HepG2 (cell line): ENCODE results near the gene CDC37L1. TPM values are rescaled to one million over a fixed set of nuclear protein-coding genes. Genes with fewer than 3 reads are reported as not detected.

ENCODE experiments used
- CHD2 ChIP-seq: IDR thresholded peaks from 2 replicates; pipeline ENCODE4 v1.6.1; 2011; ENCODE audit warnings: low read depth, low read length, improper control_type of control experiment
- DR1 ChIP-seq: sonication (generic); formaldehyde crosslinking; IDR thresholded peaks from 2 replicates; pipeline ENCODE4 v1.8.0; 2021; ENCODE audit warnings: mild to moderate bottlenecking, missing genetic modification reagents, inconsistent platforms
- FIP1L1 ChIP-seq: fragments of 200-400 bp; formaldehyde crosslinking; IDR thresholded peaks from 2 replicates; pipeline ENCODE4 v1.6.1; 2018; ENCODE audit warnings: low read depth, mild to moderate bottlenecking, low read length, moderate library complexity, borderline replicate concordance; ENCODE audit not compliant: insufficient read depth
- HOXA3 ChIP-seq: sonication (generic); formaldehyde crosslinking; IDR thresholded peaks from 2 replicates; pipeline ENCODE4 v1.5.0; 2020; ENCODE audit warnings: missing genetic modification reagents
- KLF13 ChIP-seq: sonication (generic); formaldehyde crosslinking; IDR thresholded peaks from 2 replicates; pipeline ENCODE4 v1.4.0; 2020; ENCODE audit warnings: mild to moderate bottlenecking, missing genetic modification reagents
- KLF15 ChIP-seq: sonication (generic); formaldehyde crosslinking; IDR thresholded peaks from 2 replicates; pipeline ENCODE4 v1.8.1; 2023; ENCODE audit warnings: borderline replicate concordance, mild to moderate bottlenecking, inconsistent platforms, missing genetic modification reagents, mixed read lengths
- MAZ ChIP-seq, 2 experiments: sonication (generic) in 1 of 2; formaldehyde crosslinking in 1 of 2; IDR thresholded peaks; 2 replicates each; pipeline versions ENCODE4 v1.5.0 to v1.6.1; 2012 to 2020; ENCODE audit warnings: low read depth in 2 of 2, mild to moderate bottlenecking in 2 of 2, borderline replicate concordance in 1 of 2, improper control_type of control experiment in 1 of 2, low read length in 1 of 2, missing genetic modification reagents in 1 of 2, moderate library complexity in 1 of 2
- MEIS2 ChIP-seq: sonication (generic); formaldehyde crosslinking; IDR thresholded peaks from 2 replicates; pipeline ENCODE4 v1.9.0; 2021; ENCODE audit warnings: mild to moderate bottlenecking, missing genetic modification reagents
- RORA ChIP-seq: sonication (generic); formaldehyde crosslinking; IDR thresholded peaks from 2 replicates; pipeline ENCODE4 v1.5.0; 2020; ENCODE audit warnings: mild to moderate bottlenecking, missing genetic modification reagents, moderate library complexity
- ZNF143 ChIP-seq: sonication (generic); formaldehyde crosslinking; IDR thresholded peaks from 2 replicates; pipeline ENCODE4 v1.4.0; 2020; ENCODE audit warnings: missing genetic modification reagents
- ZNF333 ChIP-seq: sonication (generic); formaldehyde crosslinking; IDR thresholded peaks from 2 replicates; pipeline ENCODE4 v1.4.0; 2020; ENCODE audit warnings: mild to moderate bottlenecking, missing genetic modification reagents, borderline replicate concordance
- ZNF382 ChIP-seq: sonication (generic); formaldehyde crosslinking; IDR thresholded peaks from 2 replicates; pipeline ENCODE4 v1.5.0; 2020; ENCODE audit warnings: missing genetic modification reagents, mild to moderate bottlenecking, borderline replicate concordance
- polyA plus RNA-seq, 8 experiments: library from polyadenylated mRNA; depleted of rRNA in 3 of 8; stranded (reverse) in 7 of 8; unstranded in 1 of 8; fragments of >200 nt; fragmentation: Illumina TruSeq in 4 of 8; extraction: Trizol in 4 of 8; gene quantifications; 2 replicates each; pipeline versions ENCODE4 v1.2.1 to v1.2.3, GENCODE V29; 2011 to 2016; ENCODE audit warnings: low read depth in 4 of 8, missing spikeins in 1 of 8, mixed read lengths in 1 of 8; ENCODE audit not compliant: insufficient read depth in 1 of 8
- total RNA-seq, 5 experiments: library from RNA; depleted of rRNA; stranded (reverse); fragments of >200 nt; fragmentation: Illumina TruSeq; extraction: Trizol; gene quantifications; 2 replicates each; pipeline ENCODE4 v1.2.3, GENCODE V29; 2016; ENCODE audit warnings: low read depth in 1 of 5
- TF ChIP-seq, protein P1 (sequence below), 2 experiments: sonication (generic) in 1 of 2; formaldehyde crosslinking in 1 of 2; IDR thresholded peaks; 2 replicates each; pipeline versions ENCODE4 v1.4.0 to v1.6.1; 2018 to 2020; ENCODE audit warnings: missing genetic modification reagents in 2 of 2, borderline replicate concordance in 1 of 2, low read depth in 1 of 2, mild to moderate bottlenecking in 1 of 2, missing biosample characterization in 1 of 2
- TF ChIP-seq, protein P2 (sequence below): sonication (generic); formaldehyde crosslinking; conservative IDR thresholded peaks from 2 replicates; pipeline ENCODE4 v1.4.0; 2020; ENCODE audit warnings: missing genetic modification reagents
- TF ChIP-seq, protein P3 (sequence below): IDR thresholded peaks from 2 replicates; pipeline ENCODE4 v1.6.1; 2016; ENCODE audit warnings: missing biosample characterization, missing genetic modification reagents, low read depth
- TF ChIP-seq, protein P4 (sequence below): sonication (generic); formaldehyde crosslinking; IDR thresholded peaks from 2 replicates; pipeline ENCODE4 v1.4.0; 2020; ENCODE audit warnings: missing genetic modification reagents

Gene CDC37L1
- total and polyA plus RNA-seq, 2 of the 13 experiments (the other 11 are each of a cell fraction or from before 2014, with no cell fraction given), result 5.5 to 17.0 TPM

DNA sequence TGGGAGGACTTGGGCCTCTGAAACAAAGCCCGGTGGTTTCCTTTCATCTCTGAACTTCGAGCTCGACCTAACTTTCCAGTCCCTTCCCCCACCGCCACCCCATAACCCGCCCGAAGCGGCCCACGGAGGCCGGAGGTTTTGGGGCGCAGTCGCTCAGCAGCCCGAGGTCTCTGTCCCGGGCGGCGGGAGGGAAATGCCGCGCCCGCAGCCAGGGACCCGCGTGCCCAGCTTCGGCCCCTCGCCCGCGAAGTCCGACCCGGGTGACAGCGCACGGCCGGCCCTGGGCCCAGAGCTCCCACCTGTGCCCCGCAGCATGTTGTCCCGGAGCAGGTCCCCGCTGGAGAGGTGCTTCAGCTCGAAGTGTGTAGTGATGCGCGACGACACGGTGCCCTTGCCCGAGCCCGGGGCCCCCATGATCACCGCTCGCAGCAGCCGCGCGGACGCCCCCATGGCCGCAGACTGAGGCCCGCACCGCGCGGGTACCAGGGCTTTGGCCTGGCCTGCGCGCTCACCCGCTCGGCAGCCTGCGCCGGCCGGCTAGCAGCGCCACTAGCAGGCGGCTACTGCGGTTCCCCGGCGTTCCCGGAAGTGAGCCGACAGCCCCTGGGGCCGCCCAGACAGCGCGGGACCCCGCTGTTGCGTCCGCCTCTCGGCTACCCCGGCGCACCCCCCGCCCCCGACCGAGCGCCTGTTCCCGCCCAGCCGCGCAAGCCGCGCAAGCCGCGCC lies 61.4 kb downstream of the CDC37L1 start, which contains the start of gene AK3 (continued):
- peak; percentile 63; the same call in 1 of the 2 replicates for TF ChIP-seq KLF13 (CRISPR knock-in tag)
- 0 out of 2 replicates have a peak, but pooled peaks have one; percentile 68 for TF ChIP-seq KLF15 (CRISPR knock-in tag)
- peak; percentile 66; the same call in 1 of the 2 replicates for TF ChIP-seq CHD2
- TF ChIP-seq DR1, result peak; percentile 61
- TF ChIP-seq ZNF333, result peak; percentile 82; the same call in 1 of the 2 replicates
- TF ChIP-seq MEIS2 (CRISPR knock-in tag), result peak; percentile 72
- TF ChIP-seq, protein P1, sequence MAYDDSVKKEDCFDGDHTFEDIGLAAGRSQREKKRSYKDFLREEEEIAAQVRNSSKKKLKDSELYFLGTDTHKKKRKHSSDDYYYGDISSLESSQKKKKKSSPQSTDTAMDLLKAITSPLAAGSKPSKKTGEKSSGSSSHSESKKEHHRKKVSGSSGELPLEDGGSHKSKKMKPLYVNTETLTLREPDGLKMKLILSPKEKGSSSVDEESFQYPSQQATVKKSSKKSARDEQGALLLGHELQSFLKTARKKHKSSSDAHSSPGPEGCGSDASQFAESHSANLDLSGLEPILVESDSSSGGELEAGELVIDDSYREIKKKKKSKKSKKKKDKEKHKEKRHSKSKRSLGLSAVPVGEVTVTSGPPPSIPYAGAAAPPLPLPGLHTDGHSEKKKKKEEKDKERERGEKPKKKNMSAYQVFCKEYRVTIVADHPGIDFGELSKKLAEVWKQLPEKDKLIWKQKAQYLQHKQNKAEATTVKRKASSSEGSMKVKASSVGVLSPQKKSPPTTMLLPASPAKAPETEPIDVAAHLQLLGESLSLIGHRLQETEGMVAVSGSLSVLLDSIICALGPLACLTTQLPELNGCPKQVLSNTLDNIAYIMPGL (CRISPR knock-in tag; IDR thresholded peaks at IDR 0.05; ENCODE audit: borderline replicate concordance in 1 of 2, low read depth in 1 of 2), result peak; percentile 93 to 95
- peak; percentile 80; the same call in 1 of the 2 replicates for TF ChIP-seq MAZ (IDR thresholded peaks at IDR 0.05; ENCODE audit: borderline replicate concordance, low read depth, low read length)
- TF ChIP-seq MAZ (CRISPR knock-in tag; IDR thresholded peaks at IDR 0.05; ENCODE audit: low read depth), result peak; percentile 91
- TF ChIP-seq HOXA3, result peak; percentile 80
- no peak for TF ChIP-seq ZNF382 (CRISPR knock-in tag)
- TF ChIP-seq FIP1L1, result no peak
- TF ChIP-seq, protein P2, sequence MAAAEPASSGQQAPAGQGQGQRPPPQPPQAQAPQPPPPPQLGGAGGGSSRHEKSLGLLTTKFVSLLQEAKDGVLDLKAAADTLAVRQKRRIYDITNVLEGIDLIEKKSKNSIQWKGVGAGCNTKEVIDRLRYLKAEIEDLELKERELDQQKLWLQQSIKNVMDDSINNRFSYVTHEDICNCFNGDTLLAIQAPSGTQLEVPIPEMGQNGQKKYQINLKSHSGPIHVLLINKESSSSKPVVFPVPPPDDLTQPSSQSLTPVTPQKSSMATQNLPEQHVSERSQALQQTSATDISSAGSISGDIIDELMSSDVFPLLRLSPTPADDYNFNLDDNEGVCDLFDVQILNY (CRISPR knock-in tag), result peak; percentile 89
- TF ChIP-seq RORA (CRISPR knock-in tag), result no peak
- TF ChIP-seq, protein P3, sequence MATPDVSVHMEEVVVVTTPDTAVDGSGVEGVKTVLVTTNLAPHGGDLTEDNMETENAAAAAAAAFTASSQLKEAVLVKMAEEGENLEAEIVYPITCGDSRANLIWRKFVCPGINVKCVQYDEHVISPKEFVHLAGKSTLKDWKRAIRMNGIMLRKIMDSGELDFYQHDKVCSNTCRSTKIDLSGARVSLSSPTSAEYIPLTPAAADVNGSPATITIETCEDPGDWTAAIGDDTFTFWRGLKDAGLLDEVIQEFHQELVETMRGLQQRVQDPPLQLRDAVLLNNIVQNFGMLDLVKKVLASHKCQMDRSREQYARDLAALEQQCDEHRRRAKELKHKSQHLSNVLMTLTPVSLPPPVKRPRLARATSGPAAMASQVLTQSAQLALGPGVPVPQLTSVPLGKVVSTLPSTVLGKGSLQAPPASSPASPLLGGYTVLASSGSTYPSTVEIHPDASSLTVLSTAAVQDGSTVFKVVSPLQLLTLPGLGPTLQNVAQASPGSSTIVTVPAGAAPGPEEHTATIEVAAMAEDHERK (CRISPR knock-in tag), result no peak; the same call in 1 of the 2 replicates
- TF ChIP-seq, protein P4, sequence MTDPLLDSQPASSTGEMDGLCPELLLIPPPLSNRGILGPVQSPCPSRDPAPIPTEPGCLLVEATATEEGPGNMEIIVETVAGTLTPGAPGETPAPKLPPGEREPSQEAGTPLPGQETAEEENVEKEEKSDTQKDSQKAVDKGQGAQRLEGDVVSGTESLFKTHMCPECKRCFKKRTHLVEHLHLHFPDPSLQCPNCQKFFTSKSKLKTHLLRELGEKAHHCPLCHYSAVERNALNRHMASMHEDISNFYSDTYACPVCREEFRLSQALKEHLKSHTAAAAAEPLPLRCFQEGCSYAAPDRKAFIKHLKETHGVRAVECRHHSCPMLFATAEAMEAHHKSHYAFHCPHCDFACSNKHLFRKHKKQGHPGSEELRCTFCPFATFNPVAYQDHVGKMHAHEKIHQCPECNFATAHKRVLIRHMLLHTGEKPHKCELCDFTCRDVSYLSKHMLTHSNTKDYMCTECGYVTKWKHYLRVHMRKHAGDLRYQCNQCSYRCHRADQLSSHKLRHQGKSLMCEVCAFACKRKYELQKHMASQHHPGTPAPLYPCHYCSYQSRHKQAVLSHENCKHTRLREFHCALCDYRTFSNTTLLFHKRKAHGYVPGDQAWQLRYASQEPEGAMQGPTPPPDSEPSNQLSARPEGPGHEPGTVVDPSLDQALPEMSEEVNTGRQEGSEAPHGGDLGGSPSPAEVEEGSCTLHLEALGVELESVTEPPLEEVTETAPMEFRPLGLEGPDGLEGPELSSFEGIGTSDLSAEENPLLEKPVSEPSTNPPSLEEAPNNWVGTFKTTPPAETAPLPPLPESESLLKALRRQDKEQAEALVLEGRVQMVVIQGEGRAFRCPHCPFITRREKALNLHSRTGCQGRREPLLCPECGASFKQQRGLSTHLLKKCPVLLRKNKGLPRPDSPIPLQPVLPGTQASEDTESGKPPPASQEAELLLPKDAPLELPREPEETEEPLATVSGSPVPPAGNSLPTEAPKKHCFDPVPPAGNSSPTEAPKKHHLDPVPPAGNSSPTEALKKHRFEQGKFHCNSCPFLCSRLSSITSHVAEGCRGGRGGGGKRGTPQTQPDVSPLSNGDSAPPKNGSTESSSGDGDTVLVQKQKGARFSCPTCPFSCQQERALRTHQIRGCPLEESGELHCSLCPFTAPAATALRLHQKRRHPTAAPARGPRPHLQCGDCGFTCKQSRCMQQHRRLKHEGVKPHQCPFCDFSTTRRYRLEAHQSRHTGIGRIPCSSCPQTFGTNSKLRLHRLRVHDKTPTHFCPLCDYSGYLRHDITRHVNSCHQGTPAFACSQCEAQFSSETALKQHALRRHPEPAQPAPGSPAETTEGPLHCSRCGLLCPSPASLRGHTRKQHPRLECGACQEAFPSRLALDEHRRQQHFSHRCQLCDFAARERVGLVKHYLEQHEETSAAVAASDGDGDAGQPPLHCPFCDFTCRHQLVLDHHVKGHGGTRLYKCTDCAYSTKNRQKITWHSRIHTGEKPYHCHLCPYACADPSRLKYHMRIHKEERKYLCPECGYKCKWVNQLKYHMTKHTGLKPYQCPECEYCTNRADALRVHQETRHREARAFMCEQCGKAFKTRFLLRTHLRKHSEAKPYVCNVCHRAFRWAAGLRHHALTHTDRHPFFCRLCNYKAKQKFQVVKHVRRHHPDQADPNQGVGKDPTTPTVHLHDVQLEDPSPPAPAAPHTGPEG (CRISPR knock-in tag), result peak; percentile 91
- TF ChIP-seq ZNF143, result 0 out of 2 replicates have a peak, but pooled peaks have one; percentile 49
